Erythroblast (primary cell): ENCODE data around the gene GBGT1.

Source experiments
- GATA1 ChIP-seq: IDR thresholded peaks from 2 replicates; pipeline ENCODE4 v1.6.1; 2011; ENCODE audit warnings: low read depth, mild to moderate bottlenecking, control low read depth, low read length, moderate library complexity
- POLR2A ChIP-seq: IDR thresholded peaks from 2 replicates; pipeline ENCODE4 v1.6.1; 2011; ENCODE audit warnings: mild to moderate bottlenecking, low read length

- TF ChIP-seq POLR2A (no peak), GATA1 (no peak)
These were observed 31.5 kb downstream of the GBGT1 start for GRCh38 chr9:133132174-133132573.
